A549 (cell line): ENCODE results near the gene PGBD5. TPM values are rescaled to one million over a fixed set of nuclear protein-coding genes. Genes with fewer than 3 reads are reported as not detected.

Experiments
- ATAC-seq, 2 experiments: fragments of 200-7000 bp in 1 of 2; fragments of >200 bp in 1 of 2; cut with Nextera tagmentation in 1 of 2; cut with Tn5 transposase in 1 of 2; 3 replicates each; pipeline versions ENCODE4 v1.8.0 to v1.9.1; 2018 to 2020; ENCODE audit warnings: mild to moderate bottlenecking in 1 of 2, moderate library complexity in 1 of 2
- CTCF ChIA-PET: fragments of 300-600 bp; sonication (Branson Sonifier 250); formaldehyde crosslinking; extraction: SDS; loops from one replicate; lab custom pipeline; 2021; ENCODE audit warnings: antibody characterized with exemption, inconsistent platforms; lab: Yijun Ruan, JAX
- POLR2A ChIA-PET: fragments of 350-600 bp; formaldehyde crosslinking; extraction: SDS; loops from one replicate; lab custom pipeline; 2021; ENCODE audit warnings: antibody characterized with exemption, inconsistent platforms; lab: Yijun Ruan, JAX
- DNase-seq, 2 experiments: peaks; one replicate each; pipeline versions ENCODE4 v3.0.0 to v3.0.0-alpha.2; 2011 to 2016; ENCODE audit warnings: low read depth in 1 of 2, low spot score in 1 of 2
- FAIRE-seq: peaks from 2 replicates; lab custom pipeline; 2011; peaks lifted over from hg19 to GRCh38; lab: Jason Lieb, UNC
- H3K27ac ChIP-seq, 2 experiments: fragments of >200 bp; sonication (Bioruptor Twin); formaldehyde crosslinking; 3 replicates each; pipeline ENCODE4 v1.5.1; 2016 to 2017
- H3K4me1 ChIP-seq: fragments of >200 bp; sonication (Bioruptor Twin); formaldehyde crosslinking; 3 replicates; pipeline ENCODE4 v1.6.1; 2016
- H3K4me2 ChIP-seq: fragments of >200 bp; sonication (Bioruptor Twin); formaldehyde crosslinking; 3 replicates; pipeline ENCODE4 v1.6.1; 2016
- H3K4me3 ChIP-seq: fragments of >200 bp; sonication (Bioruptor Twin); formaldehyde crosslinking; 3 replicates; pipeline ENCODE4 v1.5.1; 2016
- H3K9me3 ChIP-seq: fragments of >200 bp; sonication (Bioruptor Twin); formaldehyde crosslinking; 3 replicates; pipeline ENCODE4 v1.6.1; 2016
- CEBPB ChIP-seq, 2 experiments: fragments of >200 bp in 1 of 2; sonication (Bioruptor Twin) in 1 of 2; formaldehyde crosslinking in 1 of 2; IDR thresholded peaks; 2 replicates each; pipeline ENCODE4 v1.6.1; 2012 to 2016
- EP300 ChIP-seq, 2 experiments: fragments of >200 bp; sonication (Bioruptor Twin); formaldehyde crosslinking; IDR thresholded peaks; 2 replicates in 1 of 2; 3 replicates in 1 of 2; pipeline ENCODE4 v1.6.1; 2016 to 2017
- FOSL2 ChIP-seq, 2 experiments: fragments of 450-650 bp in 1 of 2; fragments of >200 bp in 1 of 2; sonication (Bioruptor Twin) in 1 of 2; formaldehyde crosslinking; IDR thresholded peaks; 2 replicates each; pipeline versions ENCODE4 v1.5.0 to v1.6.1; 2016 to 2020; ENCODE audit warnings: mild to moderate bottlenecking in 1 of 2, moderate library complexity in 1 of 2
- JUN ChIP-seq, 2 experiments: fragments of >200 bp; sonication (Bioruptor Twin); formaldehyde crosslinking; IDR thresholded peaks; 2 replicates in 1 of 2; 3 replicates in 1 of 2; pipeline ENCODE4 v1.6.1; 2016 to 2017
- MAFK ChIP-seq: fragments of 450-650 bp; IDR thresholded peaks from 2 replicates; pipeline ENCODE4 v1.6.1; 2014; ENCODE audit not compliant: partially characterized antibody
- NFE2L2 ChIP-seq: fragments of 150-350 bp; conservative IDR thresholded peaks from 2 replicates; pipeline ENCODE4 v1.6.1; 2014; ENCODE audit warnings: low read length
- NPAS2 ChIP-seq: fragments of 250-450 bp; sonication (Bioruptor Pico); IDR thresholded peaks from 2 replicates; pipeline ENCODE4 v1.8.0; 2022; ENCODE audit warnings: mild to moderate bottlenecking, moderate library complexity, borderline replicate concordance
- RCOR1 ChIP-seq: fragments of 150-350 bp; IDR thresholded peaks from 2 replicates; pipeline ENCODE4 v1.6.1; 2014; ENCODE audit warnings: antibody characterized with exemption, low read length, low read depth
- RFX5 ChIP-seq: fragments of 450-650 bp; IDR thresholded peaks from 2 replicates; pipeline ENCODE4 v1.7.1; 2014; ENCODE audit warnings: antibody characterized with exemption, mild to moderate bottlenecking, moderate library complexity
- SREBF2 ChIP-seq: fragments of 450-650 bp; IDR thresholded peaks from 2 replicates; pipeline ENCODE4 v1.6.1; 2014; ENCODE audit warnings: mild to moderate bottlenecking, moderate library complexity
- TFCP2L1 ChIP-seq: fragments of 250-450 bp; sonication (Bioruptor Pico); IDR thresholded peaks from 2 replicates; pipeline ENCODE4 v1.5.0; 2021; ENCODE audit warnings: mild to moderate bottlenecking
- ZC3H11A ChIP-seq: fragments of 450-650 bp; IDR thresholded peaks from 2 replicates; pipeline ENCODE4 v1.6.1; 2014; ENCODE audit warnings: antibody characterized with exemption, mild to moderate bottlenecking
- ZFP36 ChIP-seq: fragments of 450-650 bp; IDR thresholded peaks from 2 replicates; pipeline ENCODE4 v1.6.1; 2014; ENCODE audit warnings: borderline replicate concordance; ENCODE audit not compliant: partially characterized antibody
- ZNF302 ChIP-seq: fragments of 250-450 bp; sonication (Bioruptor Pico); IDR thresholded peaks from 2 replicates; pipeline ENCODE4 v1.9.0; 2021; ENCODE audit warnings: inconsistent platforms, mild to moderate bottlenecking, moderate library complexity
- ZSCAN20 ChIP-seq: fragments of 250-450 bp; sonication (Bioruptor Pico); IDR thresholded peaks from 2 replicates; pipeline ENCODE4 v1.8.0; 2022; ENCODE audit warnings: mild to moderate bottlenecking, moderate library complexity
- WGBS: methylation state at CpG from one replicate; pipeline ENCODE4 v1.1.6; 2017; ENCODE audit errors: missing lambda C conversion rate; 5-methylcytosine and 5-hydroxymethylcytosine counted together
- polyA plus RNA-seq, 4 experiments: library from polyadenylated mRNA; depleted of rRNA in 3 of 4; stranded (reverse); fragments of >200 nt; fragmentation: RNase III in 1 of 4; extraction: RNeasy Plus Mini Kit Qiagen cat#74134 plus additional on column Dnase treatment in 1 of 4; gene quantifications; 2 replicates in 3 of 4; 3 replicates in 1 of 4; pipeline ENCODE4 v1.2.3, GENCODE V29; 2011 to 2017
- TF ChIP-seq, protein P1 (sequence below): fragments of >200 bp; sonication (Bioruptor Twin); formaldehyde crosslinking; IDR thresholded peaks from 3 replicates; pipeline ENCODE4 v1.5.1; 2016
- TF ChIP-seq, protein P2 (sequence below): IDR thresholded peaks from 2 replicates; pipeline ENCODE4 v1.6.1; 2012; ENCODE audit warnings: low read depth, borderline replicate concordance
- TF ChIP-seq, protein P3 (sequence below): fragments of 450-650 bp; IDR thresholded peaks from 2 replicates; pipeline ENCODE4 v1.6.1; 2014; ENCODE audit warnings: antibody characterized with exemption
- TF ChIP-seq, protein P4 (sequence below): fragments of >200 bp; sonication (Bioruptor Twin); formaldehyde crosslinking; IDR thresholded peaks from 3 replicates; pipeline ENCODE4 v1.6.1; 2016
- TF ChIP-seq, protein P5 (sequence below): fragments of 200-600 bp; sonication (generic); IDR thresholded peaks from 2 replicates; pipeline ENCODE4 v1.6.1; 2016; ENCODE audit warnings: antibody characterized with exemption, mild to moderate bottlenecking, moderate library complexity
- TF ChIP-seq, protein P6 (sequence below): fragments of 250-450 bp; sonication (Bioruptor Pico); IDR thresholded peaks from 2 replicates; pipeline ENCODE4 v1.5.0; 2020; ENCODE audit warnings: low read depth, mild to moderate bottlenecking, moderate library complexity

PGBD5 gene
- polyA plus RNA-seq, 2 of the 4 experiments (the other 2 are of a cell fraction) = 0.04 to 0.66 TPM

DNA sequence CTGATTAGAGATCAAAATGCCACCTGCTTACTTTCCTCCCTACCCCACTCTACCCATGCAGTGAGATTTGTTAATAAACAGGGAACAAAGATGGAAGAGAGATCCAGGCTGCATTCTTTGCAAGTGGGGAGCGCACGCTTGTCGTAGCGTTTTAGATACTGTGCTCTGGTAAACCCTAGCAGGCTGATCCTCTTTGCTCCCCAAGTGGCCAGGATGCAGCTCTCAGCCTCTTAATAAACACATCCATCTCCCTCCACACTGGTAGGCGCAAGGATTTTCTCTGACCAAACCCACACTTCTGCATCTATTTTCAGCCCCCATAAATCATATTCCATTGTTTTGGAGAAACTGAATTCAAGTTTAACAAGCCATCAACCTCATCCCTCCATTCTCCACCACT, 2.9 kb downstream of the PGBD5 start:
- ATAC-seq (no peak), FAIRE-seq (no peak)
- WGBS = 84% methylated on average over 5 of the region's 5 CpGs

DNA sequence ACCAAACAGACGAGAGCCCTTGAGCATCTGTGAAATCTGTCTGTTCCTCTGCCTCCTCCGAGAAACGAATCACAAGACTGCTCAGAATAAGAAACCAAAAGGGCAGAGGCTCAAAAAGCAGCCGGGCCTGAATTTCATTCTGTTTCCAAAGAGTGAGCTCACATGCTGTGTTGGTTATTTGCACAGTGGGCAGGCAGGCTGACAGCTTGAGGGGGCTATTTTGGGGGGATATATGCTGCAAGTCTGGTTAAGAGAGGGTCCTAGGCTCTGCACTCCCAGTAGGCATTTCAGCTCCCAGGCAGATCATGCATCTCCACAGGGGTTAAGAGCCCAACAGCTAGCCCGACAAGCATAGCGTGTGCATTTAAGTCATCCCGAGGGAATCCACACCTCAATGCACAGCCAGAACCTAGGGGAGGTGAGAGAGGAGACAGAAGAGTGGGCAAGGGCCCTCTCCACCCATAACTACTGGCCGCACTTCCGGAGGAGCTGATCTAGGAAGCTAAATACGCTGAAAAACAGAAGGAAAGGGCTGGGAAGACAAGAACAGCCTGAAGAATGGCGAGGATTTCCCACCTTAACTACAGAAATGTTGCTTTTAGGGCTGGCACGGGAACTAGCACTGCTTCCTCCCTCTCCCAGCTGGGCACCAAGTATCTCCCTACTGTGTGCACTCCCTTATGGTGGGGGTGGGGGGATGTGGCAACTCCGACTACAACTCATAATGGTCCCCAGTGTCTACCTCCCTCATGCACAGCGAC, 3.7 kb downstream of the PGBD5 start:
- no peak overlapping the region for H3K4me2 ChIP-seq
- H3K27ac ChIP-seq = no peak overlapping the region
- no peak for TF ChIP-seq ZC3H11A
- no peak for TF ChIP-seq JUN (IDR thresholded peaks at IDR 0.05)
- TF ChIP-seq, protein P1, sequence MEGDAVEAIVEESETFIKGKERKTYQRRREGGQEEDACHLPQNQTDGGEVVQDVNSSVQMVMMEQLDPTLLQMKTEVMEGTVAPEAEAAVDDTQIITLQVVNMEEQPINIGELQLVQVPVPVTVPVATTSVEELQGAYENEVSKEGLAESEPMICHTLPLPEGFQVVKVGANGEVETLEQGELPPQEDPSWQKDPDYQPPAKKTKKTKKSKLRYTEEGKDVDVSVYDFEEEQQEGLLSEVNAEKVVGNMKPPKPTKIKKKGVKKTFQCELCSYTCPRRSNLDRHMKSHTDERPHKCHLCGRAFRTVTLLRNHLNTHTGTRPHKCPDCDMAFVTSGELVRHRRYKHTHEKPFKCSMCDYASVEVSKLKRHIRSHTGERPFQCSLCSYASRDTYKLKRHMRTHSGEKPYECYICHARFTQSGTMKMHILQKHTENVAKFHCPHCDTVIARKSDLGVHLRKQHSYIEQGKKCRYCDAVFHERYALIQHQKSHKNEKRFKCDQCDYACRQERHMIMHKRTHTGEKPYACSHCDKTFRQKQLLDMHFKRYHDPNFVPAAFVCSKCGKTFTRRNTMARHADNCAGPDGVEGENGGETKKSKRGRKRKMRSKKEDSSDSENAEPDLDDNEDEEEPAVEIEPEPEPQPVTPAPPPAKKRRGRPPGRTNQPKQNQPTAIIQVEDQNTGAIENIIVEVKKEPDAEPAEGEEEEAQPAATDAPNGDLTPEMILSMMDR = no peak
- TF ChIP-seq ZSCAN20 (CRISPR knock-in tag) = no peak
- TF ChIP-seq, protein P2, sequence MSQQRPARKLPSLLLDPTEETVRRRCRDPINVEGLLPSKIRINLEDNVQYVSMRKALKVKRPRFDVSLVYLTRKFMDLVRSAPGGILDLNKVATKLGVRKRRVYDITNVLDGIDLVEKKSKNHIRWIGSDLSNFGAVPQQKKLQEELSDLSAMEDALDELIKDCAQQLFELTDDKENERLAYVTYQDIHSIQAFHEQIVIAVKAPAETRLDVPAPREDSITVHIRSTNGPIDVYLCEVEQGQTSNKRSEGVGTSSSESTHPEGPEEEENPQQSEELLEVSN = no peak
- no peak for TF ChIP-seq SREBF2
- 15% methylated on average over 14 of the region's 14 CpGs for WGBS
- 0 out of 3 replicates have a peak, but pooled peaks cover 4% of the 10 kb centered on the region for H3K9me3 ChIP-seq
- DNase-seq = no peak
- no peak overlapping the region for H3K4me3 ChIP-seq
- H3K4me1 ChIP-seq = peaks cover 4% of the 10 kb centered on the region; the same call in 1 of the 3 replicates
- ChIA-PET POLR2A (no interaction called here), CTCF (no interaction called here)
- no peak for ATAC-seq
- no peak for FAIRE-seq

More for the DNA sequence above, 2.9 kb downstream of the PGBD5 start:
- CTCF ChIA-PET = no interaction called here
- no peak for TF ChIP-seq EP300 (IDR thresholded peaks at IDR 0.05)
- TF ChIP-seq TFCP2L1 (CRISPR knock-in tag) = no peak
- no peak for TF ChIP-seq CEBPB (IDR thresholded peaks at IDR 0.05)
- no peak for TF ChIP-seq MAFK
- TF ChIP-seq NPAS2 (CRISPR knock-in tag) = no peak
- TF ChIP-seq RCOR1 = no peak
- TF ChIP-seq, protein P3, sequence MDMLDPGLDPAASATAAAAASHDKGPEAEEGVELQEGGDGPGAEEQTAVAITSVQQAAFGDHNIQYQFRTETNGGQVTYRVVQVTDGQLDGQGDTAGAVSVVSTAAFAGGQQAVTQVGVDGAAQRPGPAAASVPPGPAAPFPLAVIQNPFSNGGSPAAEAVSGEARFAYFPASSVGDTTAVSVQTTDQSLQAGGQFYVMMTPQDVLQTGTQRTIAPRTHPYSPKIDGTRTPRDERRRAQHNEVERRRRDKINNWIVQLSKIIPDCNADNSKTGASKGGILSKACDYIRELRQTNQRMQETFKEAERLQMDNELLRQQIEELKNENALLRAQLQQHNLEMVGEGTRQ = no peak
- no peak overlapping the region for H3K27ac ChIP-seq
- 0 out of 3 replicates have a peak, but pooled peaks cover 4% of the 10 kb centered on the region for H3K9me3 ChIP-seq
- DNase-seq = no peak
- no peak overlapping the region for H3K4me2 ChIP-seq
- H3K4me3 ChIP-seq = no peak overlapping the region
- POLR2A ChIA-PET = no interaction called here
- H3K4me1 ChIP-seq = peaks cover 4% of the 10 kb centered on the region; the same call in 1 of the 3 replicates

DNA sequence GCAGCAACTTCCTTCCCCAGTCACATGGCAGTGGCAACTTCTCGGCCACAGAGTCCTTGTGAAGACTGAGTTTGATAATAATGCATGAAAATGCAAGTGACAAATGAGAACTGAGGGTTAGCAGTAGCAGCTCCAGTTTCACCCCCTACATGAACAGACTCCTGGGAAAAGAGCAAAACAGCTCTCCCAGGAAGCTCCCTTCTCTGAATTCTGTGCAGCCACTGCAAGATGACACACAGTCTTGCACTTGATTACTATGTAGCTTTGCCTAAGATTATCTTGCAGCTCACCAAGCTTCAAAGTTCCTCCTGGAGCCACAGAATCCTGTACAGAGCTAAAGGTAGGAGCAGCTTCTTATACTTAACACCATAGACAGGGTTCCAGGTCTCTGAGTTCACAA, 4.7 kb downstream of the PGBD5 start:
- no peak overlapping the region for H3K27ac ChIP-seq
- ChIA-PET POLR2A (no interaction called here), CTCF (interaction anchor here (0.7 kb wide), 1 partner anchor 1196 kb away, joined by 3 read pairs; no protein-coding TSS in a partner anchor)
- ATAC-seq = no peak
- 0 out of 3 replicates have a peak, but pooled peaks cover 4% of the 10 kb centered on the region for H3K9me3 ChIP-seq
- 0% methylated on average over 1 of the region's 1 CpG for WGBS
- no peak for DNase-seq
- H3K4me2 ChIP-seq = no peak overlapping the region
- FAIRE-seq = no peak
- H3K4me1 ChIP-seq = peaks cover 4% of the 10 kb centered on the region; the same call in 1 of the 3 replicates
- no peak overlapping the region for H3K4me3 ChIP-seq
- TF ChIP-seq, protein P4, sequence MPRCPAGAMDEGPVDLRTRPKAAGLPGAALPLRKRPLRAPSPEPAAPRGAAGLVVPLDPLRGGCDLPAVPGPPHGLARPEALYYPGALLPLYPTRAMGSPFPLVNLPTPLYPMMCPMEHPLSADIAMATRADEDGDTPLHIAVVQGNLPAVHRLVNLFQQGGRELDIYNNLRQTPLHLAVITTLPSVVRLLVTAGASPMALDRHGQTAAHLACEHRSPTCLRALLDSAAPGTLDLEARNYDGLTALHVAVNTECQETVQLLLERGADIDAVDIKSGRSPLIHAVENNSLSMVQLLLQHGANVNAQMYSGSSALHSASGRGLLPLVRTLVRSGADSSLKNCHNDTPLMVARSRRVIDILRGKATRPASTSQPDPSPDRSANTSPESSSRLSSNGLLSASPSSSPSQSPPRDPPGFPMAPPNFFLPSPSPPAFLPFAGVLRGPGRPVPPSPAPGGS = no peak
- TF ChIP-seq RCOR1 (no peak), EP300 (IDR thresholded peaks at IDR 0.05) (no peak), MAFK (no peak), ZFP36 (no peak), NFE2L2 (no peak), RFX5 (no peak), ZNF302 (CRISPR knock-in tag) (no peak), FOSL2 (IDR thresholded peaks at IDR 0.05) (no peak), FOSL2 (CRISPR knock-in tag; IDR thresholded peaks at IDR 0.05) (no peak), ZC3H11A (no peak)
- TF ChIP-seq, protein P2 = no peak
- TF ChIP-seq, protein P5, sequence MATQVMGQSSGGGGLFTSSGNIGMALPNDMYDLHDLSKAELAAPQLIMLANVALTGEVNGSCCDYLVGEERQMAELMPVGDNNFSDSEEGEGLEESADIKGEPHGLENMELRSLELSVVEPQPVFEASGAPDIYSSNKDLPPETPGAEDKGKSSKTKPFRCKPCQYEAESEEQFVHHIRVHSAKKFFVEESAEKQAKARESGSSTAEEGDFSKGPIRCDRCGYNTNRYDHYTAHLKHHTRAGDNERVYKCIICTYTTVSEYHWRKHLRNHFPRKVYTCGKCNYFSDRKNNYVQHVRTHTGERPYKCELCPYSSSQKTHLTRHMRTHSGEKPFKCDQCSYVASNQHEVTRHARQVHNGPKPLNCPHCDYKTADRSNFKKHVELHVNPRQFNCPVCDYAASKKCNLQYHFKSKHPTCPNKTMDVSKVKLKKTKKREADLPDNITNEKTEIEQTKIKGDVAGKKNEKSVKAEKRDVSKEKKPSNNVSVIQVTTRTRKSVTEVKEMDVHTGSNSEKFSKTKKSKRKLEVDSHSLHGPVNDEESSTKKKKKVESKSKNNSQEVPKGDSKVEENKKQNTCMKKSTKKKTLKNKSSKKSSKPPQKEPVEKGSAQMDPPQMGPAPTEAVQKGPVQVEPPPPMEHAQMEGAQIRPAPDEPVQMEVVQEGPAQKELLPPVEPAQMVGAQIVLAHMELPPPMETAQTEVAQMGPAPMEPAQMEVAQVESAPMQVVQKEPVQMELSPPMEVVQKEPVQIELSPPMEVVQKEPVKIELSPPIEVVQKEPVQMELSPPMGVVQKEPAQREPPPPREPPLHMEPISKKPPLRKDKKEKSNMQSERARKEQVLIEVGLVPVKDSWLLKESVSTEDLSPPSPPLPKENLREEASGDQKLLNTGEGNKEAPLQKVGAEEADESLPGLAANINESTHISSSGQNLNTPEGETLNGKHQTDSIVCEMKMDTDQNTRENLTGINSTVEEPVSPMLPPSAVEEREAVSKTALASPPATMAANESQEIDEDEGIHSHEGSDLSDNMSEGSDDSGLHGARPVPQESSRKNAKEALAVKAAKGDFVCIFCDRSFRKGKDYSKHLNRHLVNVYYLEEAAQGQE = no peak
- TF ChIP-seq, protein P6, sequence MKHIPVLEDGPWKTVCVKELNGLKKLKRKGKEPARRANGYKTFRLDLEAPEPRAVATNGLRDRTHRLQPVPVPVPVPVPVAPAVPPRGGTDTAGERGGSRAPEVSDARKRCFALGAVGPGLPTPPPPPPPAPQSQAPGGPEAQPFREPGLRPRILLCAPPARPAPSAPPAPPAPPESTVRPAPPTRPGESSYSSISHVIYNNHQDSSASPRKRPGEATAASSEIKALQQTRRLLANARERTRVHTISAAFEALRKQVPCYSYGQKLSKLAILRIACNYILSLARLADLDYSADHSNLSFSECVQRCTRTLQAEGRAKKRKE (CRISPR knock-in tag) = no peak
